ENCODE data around the gene SNTG2. TPM values are rescaled to one million over a fixed set of nuclear protein-coding genes. Genes with fewer than 3 reads are reported as not detected.

The SNTG2 gene
- polyA plus RNA-seq, 1 experiment, result 0.06 TPM

DNA sequence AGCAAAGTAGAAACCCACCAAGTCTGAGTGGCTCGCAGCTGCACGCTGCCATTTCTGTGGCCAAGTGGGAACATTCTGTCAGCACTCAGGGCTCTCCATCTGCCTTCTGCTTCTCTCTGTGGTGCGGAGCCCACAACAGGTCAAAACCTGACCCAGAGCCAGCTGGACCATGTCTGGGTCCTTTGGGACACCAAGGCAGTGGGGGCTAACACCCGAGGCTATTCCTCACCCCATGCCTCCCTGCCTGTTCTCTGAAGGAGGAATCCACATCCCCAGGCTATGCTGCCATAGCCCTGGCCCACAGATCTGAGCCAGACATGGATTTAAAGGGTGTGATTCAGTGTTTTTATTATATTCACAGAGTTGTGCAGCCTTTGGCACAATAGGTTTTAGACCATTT, 86.4 kb downstream of the SNTG2 start:
- Histone ChIP-seq H3K27ac (ENCODE audit: low read depth, low read length) (no peak overlapping the region), H3K27me3 (ENCODE audit: control insufficient read depth, insufficient read depth, low read length) (peaks cover 12% of the 10 kb centered on the region), H3K4me3 (ENCODE audit: low read depth, low read length) (no peak overlapping the region), H3K9me3 (ENCODE audit: control insufficient read depth, insufficient read depth, low read length) (no peaks in the 10 kb centered on the region)
- TF ChIP-seq, protein P1, sequence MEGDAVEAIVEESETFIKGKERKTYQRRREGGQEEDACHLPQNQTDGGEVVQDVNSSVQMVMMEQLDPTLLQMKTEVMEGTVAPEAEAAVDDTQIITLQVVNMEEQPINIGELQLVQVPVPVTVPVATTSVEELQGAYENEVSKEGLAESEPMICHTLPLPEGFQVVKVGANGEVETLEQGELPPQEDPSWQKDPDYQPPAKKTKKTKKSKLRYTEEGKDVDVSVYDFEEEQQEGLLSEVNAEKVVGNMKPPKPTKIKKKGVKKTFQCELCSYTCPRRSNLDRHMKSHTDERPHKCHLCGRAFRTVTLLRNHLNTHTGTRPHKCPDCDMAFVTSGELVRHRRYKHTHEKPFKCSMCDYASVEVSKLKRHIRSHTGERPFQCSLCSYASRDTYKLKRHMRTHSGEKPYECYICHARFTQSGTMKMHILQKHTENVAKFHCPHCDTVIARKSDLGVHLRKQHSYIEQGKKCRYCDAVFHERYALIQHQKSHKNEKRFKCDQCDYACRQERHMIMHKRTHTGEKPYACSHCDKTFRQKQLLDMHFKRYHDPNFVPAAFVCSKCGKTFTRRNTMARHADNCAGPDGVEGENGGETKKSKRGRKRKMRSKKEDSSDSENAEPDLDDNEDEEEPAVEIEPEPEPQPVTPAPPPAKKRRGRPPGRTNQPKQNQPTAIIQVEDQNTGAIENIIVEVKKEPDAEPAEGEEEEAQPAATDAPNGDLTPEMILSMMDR (IDR thresholded peaks at IDR 0.05; ENCODE audit: low read depth, low read length), result no peak
- ChIA-PET POLR2A (no interaction called here), CTCF (no interaction called here)
- DNase-seq (ENCODE audit: low read depth, low spot score), result no peak

DNA sequence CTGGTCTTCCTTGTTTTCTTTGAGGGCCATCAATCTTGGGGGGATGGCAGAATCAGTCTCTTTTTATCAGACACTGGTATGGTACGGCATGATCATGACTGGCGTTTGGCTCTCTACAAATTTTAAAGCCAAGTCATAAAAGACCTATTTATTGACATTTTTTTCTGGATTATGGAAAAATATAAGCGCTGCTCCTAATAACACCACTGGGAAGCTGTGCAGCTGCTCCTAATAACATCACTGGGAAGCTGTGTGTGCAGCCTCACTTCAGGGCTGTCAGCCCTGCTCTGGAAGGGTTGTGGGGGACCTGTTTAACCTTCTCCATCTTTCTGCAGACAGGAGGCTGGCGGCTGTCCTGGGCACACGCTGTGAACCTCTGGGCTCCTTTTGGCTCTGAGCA, 88.9 kb downstream of the SNTG2 start:
- Histone ChIP-seq H3K4me3 (ENCODE audit: low read depth, low read length) (no peak overlapping the region), H3K27ac (ENCODE audit: low read depth, low read length) (no peak overlapping the region), H3K9me3 (ENCODE audit: control insufficient read depth, insufficient read depth, low read length) (no peaks in the 10 kb centered on the region), H3K27me3 (ENCODE audit: control insufficient read depth, insufficient read depth, low read length) (peaks cover 12% of the 10 kb centered on the region)
- CTCF ChIA-PET, result interaction anchor here (1.4 to 1.5 kb wide), 2 partner anchors 10 to 511 kb away, joined by 3 to 4 read pairs; no protein-coding TSS in a partner anchor
- POLR2A ChIA-PET, result no interaction called here
- TF ChIP-seq, protein P1 (IDR thresholded peaks at IDR 0.05; ENCODE audit: low read depth, low read length), result no peak
- no peak for DNase-seq (ENCODE audit: low read depth, low spot score)

DNA sequence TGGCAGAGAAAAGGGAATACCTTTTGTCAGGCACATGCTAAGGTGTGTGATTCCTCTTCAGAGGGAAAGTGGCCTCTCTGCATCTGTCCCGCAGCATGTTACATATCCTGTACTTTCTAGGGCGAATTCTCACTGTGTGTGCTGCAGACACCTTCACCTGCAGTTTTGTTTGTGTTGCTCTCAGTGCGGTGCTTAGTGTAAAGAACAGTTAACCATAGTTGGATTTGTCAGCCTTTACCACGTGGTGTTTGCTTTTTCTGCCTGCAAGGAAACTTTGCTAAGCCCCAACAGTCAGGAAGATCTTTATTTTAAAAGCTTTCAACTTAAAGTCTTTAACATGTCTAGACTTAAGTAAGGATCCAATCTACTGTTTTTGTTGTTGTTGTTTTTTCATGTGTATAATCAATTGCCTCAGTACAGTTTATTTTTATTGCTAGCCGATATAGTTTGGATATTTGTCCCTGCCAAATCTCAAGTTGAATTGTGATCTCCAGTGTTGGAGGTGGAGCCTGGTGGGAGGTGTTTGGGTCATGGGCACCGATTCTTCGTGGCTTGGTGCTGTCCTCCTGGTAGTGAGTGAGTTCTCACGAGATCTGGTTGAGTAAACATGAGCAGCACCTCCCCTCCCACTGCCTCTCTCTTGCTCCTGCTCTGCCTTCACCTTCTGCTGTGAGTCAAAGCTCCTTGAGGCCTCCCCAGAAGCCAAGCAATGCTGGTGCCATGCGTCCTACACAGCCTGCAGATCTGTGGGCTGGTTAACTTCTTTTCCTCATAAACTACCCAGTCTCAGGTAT, 90.6 kb downstream of the SNTG2 start:
- CTCF ChIA-PET, result interaction anchor here (1.4 kb wide), 1 partner anchor 9 kb away, joined by 3 read pairs; no protein-coding TSS in a partner anchor
- POLR2A ChIA-PET, result no interaction called here
- TF ChIP-seq, protein P1 (IDR thresholded peaks at IDR 0.05; ENCODE audit: low read depth, low read length), result no peak

DNA sequence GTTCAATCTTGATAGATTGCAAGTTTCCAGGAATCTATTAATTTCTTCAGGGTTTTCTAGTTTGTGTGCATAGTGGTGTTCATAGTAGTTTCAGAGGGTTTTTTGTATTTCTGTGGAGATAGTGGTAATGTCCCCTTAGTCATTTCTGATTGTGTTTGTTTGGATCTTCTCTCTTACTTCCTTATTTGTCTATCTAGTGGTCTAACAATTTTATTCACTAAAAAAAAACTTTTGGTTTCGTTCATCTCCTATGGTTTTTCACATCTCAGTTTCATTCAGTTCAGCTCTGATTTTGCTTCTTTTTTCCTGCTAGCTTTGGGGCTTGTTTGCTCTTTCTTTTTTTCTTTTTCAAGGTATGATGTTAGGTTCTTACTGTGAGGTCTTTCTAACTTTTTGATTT, 94.5 kb downstream of the SNTG2 start:
- Histone ChIP-seq H3K9me3 (ENCODE audit: control insufficient read depth, insufficient read depth, low read length) (no peaks in the 10 kb centered on the region), H3K27ac (ENCODE audit: low read depth, low read length) (no peak overlapping the region), H3K27me3 (ENCODE audit: control insufficient read depth, insufficient read depth, low read length) (peaks cover under 1% of the 10 kb centered on the region), H3K4me3 (ENCODE audit: low read depth, low read length) (no peak overlapping the region)
- DNase-seq (ENCODE audit: low read depth, low spot score), result no peak
- TF ChIP-seq, protein P1 (IDR thresholded peaks at IDR 0.05; ENCODE audit: low read depth, low read length), result no peak
- POLR2A ChIA-PET, result no interaction called here
- CTCF ChIA-PET, result no interaction called here

More for the DNA sequence above, 90.6 kb downstream of the SNTG2 start:
- Histone ChIP-seq H3K27ac (ENCODE audit: low read depth, low read length) (no peak overlapping the region), H3K9me3 (ENCODE audit: control insufficient read depth, insufficient read depth, low read length) (no peaks in the 10 kb centered on the region), H3K4me3 (ENCODE audit: low read depth, low read length) (no peak overlapping the region), H3K27me3 (ENCODE audit: control insufficient read depth, insufficient read depth, low read length) (peaks cover 9% of the 10 kb centered on the region)
- no peak for DNase-seq (ENCODE audit: low read depth, low spot score)

DNA sequence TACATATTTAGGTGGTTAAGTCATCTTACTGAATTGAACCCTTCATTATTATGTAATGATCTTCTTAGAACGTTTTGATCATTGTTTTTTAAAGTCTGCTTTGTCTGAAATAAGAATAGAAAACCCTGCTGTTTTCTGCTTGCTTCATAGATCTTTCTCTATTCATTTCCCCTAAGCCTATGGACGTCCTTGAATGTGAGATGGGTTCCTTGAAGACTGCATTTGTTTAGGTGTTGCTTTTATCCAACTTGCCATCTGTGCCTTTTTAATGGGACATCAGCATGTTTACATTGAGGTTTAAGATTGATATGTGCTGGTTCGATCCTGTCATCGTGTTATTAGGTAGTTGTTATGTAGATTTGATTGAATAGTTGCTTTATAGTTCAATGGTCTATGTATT, 95.4 kb downstream of the SNTG2 start:
- POLR2A ChIA-PET, result no interaction called here
- no peaks in the 10 kb centered on the region for H3K27me3 ChIP-seq (ENCODE audit: control insufficient read depth, insufficient read depth, low read length)
- no peaks in the 10 kb centered on the region for H3K9me3 ChIP-seq (ENCODE audit: control insufficient read depth, insufficient read depth, low read length)
- TF ChIP-seq, protein P1 (IDR thresholded peaks at IDR 0.05; ENCODE audit: low read depth, low read length), result no peak
- no peak overlapping the region for H3K4me3 ChIP-seq (ENCODE audit: low read depth, low read length)
- CTCF ChIA-PET, result no interaction called here
- H3K27ac ChIP-seq (ENCODE audit: low read depth, low read length), result no peak overlapping the region
- no peak for DNase-seq (ENCODE audit: low read depth, low spot score)
